NCI-H146 (cell line): Measurements from ENCODE around the gene SLC24A3.
A peak's percentile ranks its signal among the peaks of the same experiment; 100 is the strongest.

Experiments
- DNase-seq: peaks from one replicate; lab custom pipeline; 2025; lab: John Stamatoyannopoulos, UW

The SLC24A3 gene

GRCh38 chr20:19241440-19241839, 29.0 kb downstream of the SLC24A3 start:
- DNase-seq = no peak

- no peak for DNase-seq
These were observed 31.8 kb downstream of the SLC24A3 start for GRCh38 chr20:19244291-19244690.

GRCh38 chr20:19249106-19249879, 36.9 kb downstream of the SLC24A3 start:
- DNase-seq = no peak

- no peak for DNase-seq
These were observed 37.9 kb downstream of the SLC24A3 start for GRCh38 chr20:19250346-19250745.

- DNase-seq = no peak
These were observed 39.1 kb downstream of the SLC24A3 start for GRCh38 chr20:19251506-19251905.

GRCh38 chr20:19251958-19252357, 39.5 kb downstream of the SLC24A3 start:
- no peak for DNase-seq

- DNase-seq = no peak
These were observed 40.1 kb downstream of the SLC24A3 start for GRCh38 chr20:19252451-19253120.

GRCh38 chr20:19253316-19253715, 40.9 kb downstream of the SLC24A3 start:
- DNase-seq = no peak

- no peak for DNase-seq
These were observed 41.7 kb downstream of the SLC24A3 start for GRCh38 chr20:19253916-19254820.

- DNase-seq = no peak
These were observed 42.5 kb downstream of the SLC24A3 start for GRCh38 chr20:19254956-19255355.

- no peak for DNase-seq
These were observed 43.6 kb downstream of the SLC24A3 start for GRCh38 chr20:19256085-19256484.

GRCh38 chr20:19256906-19257595, 44.6 kb downstream of the SLC24A3 start:
- DNase-seq = no peak

- peak; percentile 23 for DNase-seq
These were observed 45.4 kb downstream of the SLC24A3 start for GRCh38 chr20:19257865-19258264.

GRCh38 chr20:19259141-19259591, 46.7 kb downstream of the SLC24A3 start:
- DNase-seq = no peak

- DNase-seq = no peak
These were observed 48.1 kb downstream of the SLC24A3 start for GRCh38 chr20:19260412-19261090.

GRCh38 chr20:19264191-19264590, 51.7 kb downstream of the SLC24A3 start:
- no peak for DNase-seq

GRCh38 chr20:19265646-19266374, 53.4 kb downstream of the SLC24A3 start:
- DNase-seq = no peak

GRCh38 chr20:19268426-19268825, 56.0 kb downstream of the SLC24A3 start:
- DNase-seq = no peak

GRCh38 chr20:19269737-19270340, 57.4 kb downstream of the SLC24A3 start:
- no peak for DNase-seq
